IMR-90 (cell line): Measurements from ENCODE around the gene KCTD8. TPM values are rescaled to one million over a fixed set of nuclear protein-coding genes. Genes with fewer than 3 reads are reported as not detected.

Experiments
- ATAC-seq: fragments of 200-7000 bp; cut with Tn5 transposase; 2 replicates; pipeline ENCODE4 v1.9.1; 2020; ENCODE audit warnings: low read depth, mild to moderate bottlenecking, moderate library complexity
- BruUV-seq: library from RNA; stranded (reverse); fragments of 400-500 nt; replicated peaks from 2 replicates; lab custom pipeline; 2021; lab: Mats Ljungman, UMichigan
- CTCF ChIA-PET: fragments of 300-600 bp; formaldehyde crosslinking; extraction: SDS; loops from one replicate; lab custom pipeline; 2021; ENCODE audit warnings: antibody characterized with exemption; lab: Yijun Ruan, JAX
- POLR2A ChIA-PET: fragments of 300-600 bp; sonication (Branson Sonifier 250); formaldehyde crosslinking; loops from one replicate; lab custom pipeline; 2022; ENCODE audit warnings: antibody characterized with exemption; ENCODE audit not compliant: unreplicated experiment; lab: Charles Lee
- DNase-seq: peaks from one replicate; pipeline ENCODE4 v3.0.0; 2013
- H2AFZ ChIP-seq: replicated peaks from 2 replicates; pipeline ENCODE3; 2013; ENCODE audit warnings: low read length, mild to moderate bottlenecking; ENCODE audit not compliant: poor library complexity
- H2AK5ac ChIP-seq: 2 replicates; pipeline ENCODE4 v1.6.1; 2013; ENCODE audit warnings: low read depth, low read length, inconsistent platforms
- H2AK9ac ChIP-seq: replicated peaks from 2 replicates; pipeline ENCODE3; 2013; ENCODE audit warnings: mild to moderate bottlenecking, low read depth, low read length, moderate library complexity; ENCODE audit not compliant: poor library complexity
- H2BK120ac ChIP-seq: 2 replicates; pipeline ENCODE4 v1.6.1; 2013; ENCODE audit warnings: low read depth, low read length, inconsistent platforms
- H2BK15ac ChIP-seq: 3 replicates; pipeline ENCODE4 v1.6.1; 2013; ENCODE audit warnings: low read depth, low read length, inconsistent platforms
- H2BK20ac ChIP-seq: 2 replicates; pipeline ENCODE4 v1.6.1; 2013; ENCODE audit warnings: low read depth, mild to moderate bottlenecking, inconsistent platforms, low read length, moderate library complexity
- H2BK5ac ChIP-seq: 2 replicates; pipeline ENCODE4 v1.6.1; 2013; ENCODE audit warnings: mild to moderate bottlenecking, low read depth, low read length, inconsistent platforms; ENCODE audit not compliant: poor library complexity, severe bottlenecking
- H3K14ac ChIP-seq: replicated peaks from 2 replicates; pipeline ENCODE4 v1.6.1; 2013; ENCODE audit warnings: low read depth, low read length, inconsistent platforms
- H3K18ac ChIP-seq: 2 replicates; pipeline ENCODE4 v1.6.1; 2013; ENCODE audit warnings: low read depth, low read length, control low read depth
- H3K23ac ChIP-seq: 2 replicates; pipeline ENCODE4 v1.6.1; 2013; ENCODE audit warnings: low read depth, low read length, inconsistent platforms
- H3K27ac ChIP-seq: 2 replicates; pipeline ENCODE4 v1.5.1; 2013; ENCODE audit warnings: mild to moderate bottlenecking, control low read depth, low read length; ENCODE audit not compliant: insufficient read depth
- H3K27me3 ChIP-seq: 2 replicates; pipeline ENCODE4 v1.6.1; 2013; ENCODE audit warnings: low read length; ENCODE audit not compliant: control insufficient read depth, insufficient read depth
- H3K36me3 ChIP-seq: 2 replicates; pipeline ENCODE4 v1.6.1; 2013; ENCODE audit warnings: low read length, mixed read lengths; ENCODE audit not compliant: control insufficient read depth, insufficient read depth
- H3K4ac ChIP-seq: 2 replicates; pipeline ENCODE4 v1.6.1; 2013; ENCODE audit warnings: low read depth, low read length, inconsistent platforms
- H3K4me1 ChIP-seq: 2 replicates; pipeline ENCODE4 v1.6.1; 2013; ENCODE audit warnings: low read length, mixed read lengths; ENCODE audit not compliant: control insufficient read depth, insufficient read depth
- H3K4me2 ChIP-seq: 2 replicates; pipeline ENCODE4 v1.6.1; 2013; ENCODE audit warnings: low read depth, mild to moderate bottlenecking, control low read depth, low read length, moderate library complexity
- H3K4me3 ChIP-seq: 2 replicates; pipeline ENCODE4 v1.5.1; 2013; ENCODE audit warnings: low read depth, mild to moderate bottlenecking, control low read depth, low read length, moderate library complexity; ENCODE audit not compliant: insufficient read depth
- H3K56ac ChIP-seq: 2 replicates; pipeline ENCODE4 v1.6.1; 2013; ENCODE audit warnings: low read length, inconsistent platforms; ENCODE audit not compliant: insufficient read depth; ENCODE audit errors: extremely low read depth
- H3K79me1 ChIP-seq, 2 experiments: 2 replicates each; pipeline ENCODE4 v1.6.1; 2013; ENCODE audit warnings: low read length in 2 of 2, inconsistent platforms in 1 of 2, low read depth in 1 of 2
- H3K9ac ChIP-seq: 2 replicates; pipeline ENCODE4 v1.6.1; 2013; ENCODE audit warnings: low read depth, low read length, control low read depth
- H3K9me1 ChIP-seq: 2 replicates; pipeline ENCODE4 v1.6.1; 2013; ENCODE audit warnings: low read length, inconsistent platforms; ENCODE audit not compliant: insufficient read depth
- H3K9me3 ChIP-seq: 2 replicates; pipeline ENCODE4 v1.6.1; 2013; ENCODE audit warnings: low read length; ENCODE audit not compliant: control insufficient read depth, insufficient read depth
- H4K20me1 ChIP-seq: 2 replicates; pipeline ENCODE4 v1.6.1; 2013; ENCODE audit warnings: low read length, inconsistent platforms; ENCODE audit not compliant: insufficient read depth
- H4K5ac ChIP-seq: 2 replicates; pipeline ENCODE4 v1.6.1; 2013; ENCODE audit warnings: mild to moderate bottlenecking, low read depth, low read length, control low read depth
- H4K8ac ChIP-seq, 2 experiments: 2 replicates each; pipeline ENCODE4 v1.6.1; 2013; ENCODE audit warnings: low read depth in 2 of 2, low read length in 2 of 2, control low read depth in 1 of 2, inconsistent platforms in 1 of 2
- H4K91ac ChIP-seq: 2 replicates; pipeline ENCODE4 v1.6.1; 2013; ENCODE audit warnings: low read depth, low read length, inconsistent platforms; ENCODE audit not compliant: insufficient read depth
- CHD1 ChIP-seq: IDR thresholded peaks from 2 replicates; pipeline ENCODE4 v1.6.1; 2012; ENCODE audit warnings: low read depth, low read length, improper control_type of control experiment
- CTCF ChIP-seq: conservative IDR thresholded peaks from 2 replicates; pipeline ENCODE4 v1.5.1; 2012; ENCODE audit warnings: mild to moderate bottlenecking, low read depth, low read length, improper control_type of control experiment
- FOS ChIP-seq: fragments of 150-350 bp; IDR thresholded peaks from 2 replicates; pipeline ENCODE4 v1.6.1; 2016; ENCODE audit warnings: low read depth, low read length
- MAFK ChIP-seq: IDR thresholded peaks from 2 replicates; pipeline ENCODE4 v1.6.1; 2012; ENCODE audit warnings: low read depth, low read length, improper control_type of control experiment
- MAZ ChIP-seq: IDR thresholded peaks from 2 replicates; pipeline ENCODE4 v1.6.1; 2012; ENCODE audit warnings: low read depth, mild to moderate bottlenecking, low read length, improper control_type of control experiment, moderate library complexity, borderline replicate concordance
- MXI1 ChIP-seq: IDR thresholded peaks from 2 replicates; pipeline ENCODE4 v1.6.1; 2012; ENCODE audit warnings: low read depth, mild to moderate bottlenecking, low read length, moderate library complexity, borderline replicate concordance
- NFE2L2 ChIP-seq: fragments of 150-350 bp; IDR thresholded peaks from 2 replicates; pipeline ENCODE4 v1.6.1; 2016; ENCODE audit warnings: low read depth, mild to moderate bottlenecking, low read length
- POLR2A ChIP-seq: IDR thresholded peaks from 2 replicates; pipeline ENCODE4 v1.6.1; 2012; ENCODE audit warnings: mild to moderate bottlenecking, low read depth, low read length
- RAD21 ChIP-seq: IDR thresholded peaks from 2 replicates; pipeline ENCODE4 v1.6.1; 2012; ENCODE audit warnings: low read length, improper control_type of control experiment
- RCOR1 ChIP-seq: IDR thresholded peaks from 2 replicates; pipeline ENCODE4 v1.6.1; 2012; ENCODE audit warnings: mild to moderate bottlenecking, low read length, improper control_type of control experiment; ENCODE audit not compliant: insufficient replicate concordance
- RFX5 ChIP-seq: IDR thresholded peaks from 2 replicates; pipeline ENCODE4 v1.8.0; 2012; ENCODE audit warnings: low read depth, mild to moderate bottlenecking, low read length, moderate library complexity
- SMC3 ChIP-seq: fragments of 150-350 bp; IDR thresholded peaks from 2 replicates; pipeline ENCODE4 v1.6.1; 2016; ENCODE audit warnings: low read depth, mild to moderate bottlenecking, antibody characterized with exemption, low read length, moderate library complexity
- USF2 ChIP-seq: fragments of 150-350 bp; IDR thresholded peaks from 2 replicates; pipeline ENCODE4 v1.6.1; 2017; ENCODE audit warnings: mild to moderate bottlenecking, antibody characterized with exemption, low read length, low read depth
- WGBS, 2 experiments: methylation state at CpG; one replicate each; pipeline versions ENCODE4 v1.1.5 to v1.1.7; 2013; ENCODE audit warnings: missing lambda C conversion rate in 2 of 2; ENCODE audit not compliant: insufficient read length in 1 of 2; ENCODE audit errors: extremely low coverage in 2 of 2; 5-methylcytosine and 5-hydroxymethylcytosine counted together
- dilution Hi-C: fragments of 300-500 bp; cut with HindIII; formaldehyde crosslinking; loops from one replicate; pipeline ENCODE4 v1.14.3; 2018; ENCODE audit warnings: low sequenced_read_pairs; ENCODE audit not compliant: unreplicated experiment
- in situ Hi-C: fragments of 300-500 bp; cut with MboI; formaldehyde crosslinking; loops from 3 replicates; pipeline ENCODE4 v1.14.3; 2019; ENCODE audit warnings: low sequenced_read_pairs, inconsistent platforms, mixed read lengths
- intact Hi-C: fragments of 100-400 bp; cut with micrococcal nuclease; formaldehyde crosslinking; loops from 2 replicates; pipeline ENCODE4 v1.10.0; 2022
- polyA plus RNA-seq, 3 experiments: library from polyadenylated mRNA; depleted of rRNA; stranded (reverse); fragments of >200 nt; gene quantifications; 2 replicates each; pipeline ENCODE4 v1.2.3, GENCODE V29; 2012; ENCODE audit warnings: low replicate concordance in 1 of 3
- total RNA-seq: library from RNA; depleted of rRNA; stranded (reverse); fragments of >200 nt; gene quantifications from 2 replicates; pipeline ENCODE4 v1.2.3, GENCODE V29; 2012

KCTD8 gene
- total and polyA plus RNA-seq, 2 of the 4 experiments (the other 2 are of a cell fraction) = 0.03 TPM; not detected in 1

- intact Hi-C loops (no loop called here), dilution Hi-C loops (no loop called here), in situ Hi-C loops (no loop called here)
- CTCF ChIA-PET = no interaction called here
- Histone ChIP-seq H2BK120ac (no peak overlapping the region), H3K23ac (no peak overlapping the region), H2BK15ac (no peak overlapping the region), H3K18ac (no peak overlapping the region), H3K9me1 (no peaks in the 10 kb centered on the region), H2AK9ac (no peak overlapping the region), H3K9ac (no peak overlapping the region), H3K9me3 (no peaks in the 10 kb centered on the region; the same call in 1 of the 2 replicates), H3K4me1 (no peaks in the 10 kb centered on the region), H2AFZ (no peak overlapping the region), H3K79me1 (no peaks in the 10 kb centered on the region), H4K20me1 (no peaks in the 10 kb centered on the region), H2BK5ac (no peak overlapping the region), H2AK5ac (no peak overlapping the region), H4K91ac (no peak overlapping the region), H4K5ac (no peak overlapping the region), H3K4me2 (no peak overlapping the region), H3K4me3 (no peak overlapping the region), H3K14ac (no peak overlapping the region), H4K8ac (no peak overlapping the region), H3K36me3 (no peaks in the 10 kb centered on the region), H3K56ac (no peak overlapping the region), H3K27ac (no peak overlapping the region), H2BK20ac (no peak overlapping the region), H3K4ac (no peak overlapping the region), H3K27me3 (no peaks in the 10 kb centered on the region)
- WGBS, 2 experiments = no CpG with 5 or more reads among the region's 2 CpGs
- DNase-seq (no peak), ATAC-seq (no peak)
- TF ChIP-seq NFE2L2 (no peak), MXI1 (no peak), RAD21 (no peak), FOS (no peak), RFX5 (no peak), CHD1 (no peak), MAFK (no peak), MAZ (no peak), USF2 (no peak), RCOR1 (no peak), POLR2A (no peak), CTCF (no peak), SMC3 (no peak)
- no TSS peak for BruUV-seq
- POLR2A ChIA-PET = no interaction called here
Observed at GRCh38 chr4:44256414-44256813, 192.2 kb downstream of the KCTD8 start.
